ENCODE measurements around the gene HOXA11. TPM values are rescaled to one million over a fixed set of nuclear protein-coding genes. Genes with fewer than 3 reads are reported as not detected.

Gene HOXA11
- total RNA-seq, result not detected

DNA sequence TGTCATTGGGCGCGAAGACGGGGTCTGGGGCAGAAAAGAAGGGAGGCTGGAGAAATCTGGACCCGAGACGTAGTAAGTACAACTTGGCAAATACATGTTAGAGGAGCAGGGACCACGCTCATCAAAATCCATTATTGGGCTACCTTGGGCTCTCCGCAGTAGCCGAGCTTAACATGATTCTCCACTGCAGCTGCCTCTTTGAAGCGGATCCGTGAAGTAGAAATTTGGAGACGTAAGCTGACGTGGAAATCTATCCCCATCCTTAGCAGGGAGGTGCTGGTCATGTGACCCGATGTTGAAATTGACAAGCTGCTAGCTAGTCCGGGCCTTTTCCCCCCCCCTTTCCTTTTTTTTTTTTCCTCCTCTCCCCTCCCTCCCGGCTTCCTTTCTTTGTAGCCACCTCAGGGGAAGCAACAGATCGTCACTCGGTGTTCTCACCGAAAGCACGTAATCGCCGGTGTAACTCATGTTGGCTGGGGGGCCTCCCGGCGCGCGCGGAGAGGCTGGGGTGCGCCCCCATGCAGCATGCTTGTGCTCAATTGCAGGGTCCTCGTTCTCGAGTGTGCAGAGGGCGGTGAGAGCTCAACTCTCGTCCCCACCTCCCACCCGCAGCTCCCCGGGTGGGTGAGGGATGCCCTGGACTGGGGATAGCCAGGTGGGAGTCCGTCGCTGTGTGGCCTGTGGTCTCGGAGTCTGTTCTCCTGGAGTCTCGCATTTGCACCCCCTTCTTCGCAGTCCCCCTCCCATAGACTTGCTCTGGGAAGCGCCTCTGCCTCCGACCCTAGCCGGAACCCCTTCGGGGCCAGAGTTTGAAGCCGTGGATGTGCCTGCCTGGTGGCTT is at the start of gene HOXA11:
TSS of gene HOXA11 (minus strand) at position 220 of the 841 bp plus-strand sequence. CDS start at position 132, 88 bp downstream.

GRCh38 chr7:27199849-27200760 is 15.1 kb upstream of the HOXA11 start, which contains the start of gene HOXA13:
Gene HOXA13 (minus strand): TSS chr7:27200091. CDS start chr7:27200077, 14 bp downstream.

DNA sequence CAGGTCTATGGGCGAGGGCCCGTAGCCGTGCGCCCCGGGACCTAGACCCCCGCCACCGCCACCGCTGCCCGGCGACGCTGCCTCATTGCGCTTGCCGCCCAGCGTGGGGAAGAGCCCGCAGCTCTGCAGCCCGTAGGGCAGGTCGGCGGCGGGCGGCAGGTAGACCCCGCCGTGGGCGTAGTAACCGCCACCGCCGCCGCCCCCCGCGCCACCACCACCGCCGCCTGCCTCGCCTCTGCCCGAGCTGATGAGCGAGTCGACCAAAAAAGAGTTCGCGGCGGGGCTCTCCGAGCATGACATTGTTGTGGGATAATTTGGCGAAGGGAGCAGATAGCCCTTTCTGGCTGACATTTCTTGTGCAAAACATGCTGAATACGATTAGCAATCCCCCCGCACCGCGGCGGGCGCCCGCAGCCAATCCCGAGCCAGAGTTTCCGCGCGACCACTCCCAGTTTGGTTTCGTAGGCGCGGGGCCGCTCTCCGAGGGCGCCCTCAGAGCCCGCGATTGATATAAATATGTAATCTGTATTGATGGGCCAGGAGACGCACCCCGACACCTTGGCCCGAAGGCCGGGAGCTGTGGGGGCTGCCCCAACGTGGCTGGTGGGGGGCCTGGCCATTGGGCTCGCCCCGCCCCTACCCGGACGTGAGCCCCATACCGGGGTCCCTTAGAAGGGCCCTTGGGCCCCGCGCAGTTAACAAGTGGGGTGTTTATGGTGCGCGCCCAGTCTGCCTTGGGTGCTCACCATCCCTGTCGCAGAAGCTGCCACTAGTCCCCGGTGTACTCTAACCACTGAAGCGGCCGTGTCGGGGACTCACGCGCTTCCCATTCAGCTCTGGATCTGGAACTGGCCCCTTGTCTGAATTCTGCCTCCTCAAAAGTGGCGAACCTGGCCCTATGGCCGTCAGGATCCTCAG is 10.8 kb downstream of the HOXA11 start, which contains the start of gene HOXA10:
TSS of gene HOXA10 (minus strand) at position 365 of the 918 bp plus-strand sequence. CDS start at position 351, 14 bp downstream.

GRCh38 chr7:27165089-27165995 is 19.7 kb downstream of the HOXA11 start, which contains the start of gene HOXA9:
Gene HOXA9 (minus strand): TSS chr7:27165537. CDS start chr7:27165457, 80 bp downstream.

GRCh38 chr7:27156508-27156898 is 28.5 kb downstream of the HOXA11 start, which contains the start of gene HOXA7:
Gene HOXA7 (minus strand): TSS chr7:27156675. CDS start chr7:27156545, 130 bp downstream.

GRCh38 chr7:27151931-27152815 is 32.9 kb downstream of the HOXA11 start, which contains the start of gene HOXA3:
Gene HOXA3 (minus strand): TSS chr7:27152583. CDS start chr7:27110640, 41,943 bp downstream.

DNA sequence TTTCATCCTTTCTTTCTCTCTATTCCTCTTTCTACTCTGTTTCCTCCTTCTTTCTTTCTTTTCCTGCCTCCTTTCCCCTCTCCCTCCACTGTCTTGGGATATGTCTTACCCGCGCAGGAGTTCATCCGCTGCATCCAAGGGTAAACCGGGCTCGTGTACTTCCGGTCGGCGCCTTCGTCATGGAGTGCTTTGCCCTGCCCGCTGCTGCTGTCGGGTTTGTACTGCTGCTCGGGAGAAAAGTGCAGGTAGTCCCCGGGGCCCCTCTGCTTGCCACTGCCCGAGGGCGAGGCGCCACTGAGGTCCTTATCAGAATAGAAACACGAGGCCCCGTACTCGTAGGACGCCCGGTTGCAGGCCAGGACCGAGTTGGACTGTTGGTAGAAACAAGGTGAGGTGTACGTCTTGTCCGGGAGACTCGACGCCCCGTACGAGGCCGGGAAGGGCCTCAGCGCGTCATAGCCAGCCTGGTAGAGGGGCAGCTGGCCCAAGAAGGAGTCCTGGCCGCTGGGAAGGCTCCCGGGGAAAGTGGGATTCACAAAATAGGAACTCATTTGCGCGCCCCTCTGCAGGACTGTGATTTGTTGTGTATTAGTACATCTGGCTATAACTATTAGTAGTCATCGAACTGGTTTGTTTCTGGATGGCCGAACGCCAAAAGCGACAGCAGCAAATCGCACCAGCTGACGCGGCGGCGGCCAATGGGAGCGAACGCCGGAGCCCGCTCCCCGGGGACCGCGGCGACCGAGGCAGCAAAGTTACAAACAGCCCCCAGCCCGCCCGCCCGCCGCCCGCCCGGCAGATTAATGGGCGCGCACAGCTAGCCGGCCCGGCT is 37.6 kb downstream of the HOXA11 start, which contains the start of gene HOXA6:
TSS of gene HOXA6 (minus strand) at position 576 of the 832 bp plus-strand sequence. CDS start at position 551, 25 bp downstream.

DNA sequence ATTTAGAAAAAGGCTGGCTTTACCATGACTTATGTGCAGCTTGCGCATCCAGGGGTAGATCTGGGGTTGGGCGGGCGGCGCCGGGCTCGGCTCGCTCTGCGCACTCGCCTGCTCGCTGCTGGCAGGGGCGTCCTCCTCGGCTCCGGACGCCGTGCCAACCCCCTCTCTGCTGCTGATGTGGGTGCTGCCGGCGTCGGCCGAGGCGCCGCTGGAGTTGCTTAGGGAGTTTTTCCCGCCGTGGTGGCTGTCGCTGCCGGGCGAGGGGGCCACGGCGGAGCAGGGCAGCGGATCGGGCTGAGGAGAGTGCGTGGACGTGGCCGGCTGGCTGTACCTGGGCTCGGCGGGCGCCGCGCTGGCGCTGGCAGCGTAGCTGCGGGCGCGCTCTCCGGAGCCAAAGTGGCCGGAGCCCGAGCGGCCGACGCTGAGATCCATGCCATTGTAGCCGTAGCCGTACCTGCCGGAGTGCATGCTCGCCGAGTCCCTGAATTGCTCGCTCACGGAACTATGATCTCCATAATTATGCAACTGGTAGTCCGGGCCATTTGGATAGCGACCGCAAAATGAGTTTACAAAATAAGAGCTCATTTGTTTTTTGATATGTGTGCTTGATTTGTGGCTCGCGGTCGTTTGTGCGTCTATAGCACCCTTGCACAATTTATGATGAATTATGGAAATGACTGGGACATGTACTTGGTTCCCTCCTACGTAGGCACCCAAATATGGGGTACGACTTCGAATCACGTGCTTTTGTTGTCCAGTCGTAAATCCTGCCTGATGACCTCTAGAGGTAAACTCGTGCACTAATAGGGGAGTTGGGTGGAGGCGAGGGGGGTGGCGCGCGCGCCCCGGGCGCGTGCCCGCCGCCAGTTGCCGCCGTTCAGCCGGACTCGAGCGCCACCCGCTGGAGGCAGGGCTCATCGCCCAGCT is 41.7 kb downstream of the HOXA11 start, which contains the start of gene HOXA5:
TSS of gene HOXA5 (minus strand) at position 659 of the 927 bp plus-strand sequence. CDS start at position 585, 74 bp downstream.

Small RNA genes lying within 50 kb of the gene (small RNA-seq; reads per million reads assigned to genes)
- gene AC004080.5 (not detected), gene RF02140 (not detected), gene RF02141 (not detected)

Other genes with a start within 250 kb of the HOXA11 start
- gene HOXA1, start 89.2 kb downstream of the HOXA11 start, total RNA-seq, result not detected
- gene HOXA2, start 82.5 kb downstream of the HOXA11 start, total RNA-seq, result not detected
- gene HOXA4, start 54.5 kb downstream of the HOXA11 start, total RNA-seq, result not detected
- gene HOXA5, start 41.6 kb downstream of the HOXA11 start, total RNA-seq, result not detected
- not detected for gene HOXA6, start 37.5 kb downstream of the HOXA11 start, total RNA-seq
- gene HOXA3, start 32.6 kb downstream of the HOXA11 start, total RNA-seq, result not detected
- gene HOXA7, start 28.6 kb downstream of the HOXA11 start, total RNA-seq, result not detected
- not detected for gene HOXA9, start 19.7 kb downstream of the HOXA11 start, total RNA-seq
- not detected for gene HOXA10, start 10.9 kb downstream of the HOXA11 start, total RNA-seq
- gene HOXA13, start 14.9 kb upstream of the HOXA11 start, total RNA-seq, result not detected
- not detected for gene EVX1, start 57.6 kb upstream of the HOXA11 start, total RNA-seq